HepG2 (cell line): ENCODE data around the gene KIF2C. TPM values are rescaled to one million over a fixed set of nuclear protein-coding genes. Genes with fewer than 3 reads are reported as not detected.

Experiments used
- BORCS8-MEF2B ChIP-seq: sonication (generic); formaldehyde crosslinking; IDR thresholded peaks from 2 replicates; pipeline ENCODE4 v1.8.0; 2022; ENCODE audit warnings: mild to moderate bottlenecking, missing genetic modification reagents
- CCAR2 ChIP-seq: fragments of 200-400 bp; formaldehyde crosslinking; optimal IDR thresholded peaks from 2 replicates; pipeline ENCODE3; 2018; ENCODE audit warnings: low read depth, mild to moderate bottlenecking, low read length, moderate library complexity
- CEBPB ChIP-seq: IDR thresholded peaks from 2 replicates; pipeline ENCODE4 v1.6.1; 2011; ENCODE audit warnings: low read depth, low read length, improper control_type of control experiment, borderline replicate concordance
- CHD2 ChIP-seq: IDR thresholded peaks from 2 replicates; pipeline ENCODE4 v1.6.1; 2011; ENCODE audit warnings: low read depth, low read length, improper control_type of control experiment
- ELF3 ChIP-seq: IDR thresholded peaks from 2 replicates; pipeline ENCODE4 v1.6.1; 2016; ENCODE audit warnings: missing genetic modification reagents, missing compliant biosample characterization
- HDAC1 ChIP-seq: sonication (generic); formaldehyde crosslinking; IDR thresholded peaks from 2 replicates; pipeline ENCODE4 v1.5.1; 2020; ENCODE audit warnings: mild to moderate bottlenecking, missing genetic modification reagents
- HNRNPLL ChIP-seq: fragments of 200-400 bp; formaldehyde crosslinking; IDR thresholded peaks from 2 replicates; pipeline ENCODE4 v1.6.1; 2017; ENCODE audit warnings: mild to moderate bottlenecking, low read depth, low read length; ENCODE audit not compliant: poor library complexity, severe bottlenecking
- KDM2A ChIP-seq: sonication (generic); formaldehyde crosslinking; IDR thresholded peaks from 2 replicates; pipeline ENCODE4 v1.4.0; 2020; ENCODE audit warnings: low read depth, missing genetic modification reagents, borderline replicate concordance
- KLF16 ChIP-seq, 2 experiments: sonication (generic) in 1 of 2; formaldehyde crosslinking in 1 of 2; IDR thresholded peaks; 2 replicates each; pipeline versions ENCODE4 v1.6.1 to v1.8.0; 2016 to 2023; ENCODE audit warnings: missing genetic modification reagents in 2 of 2, missing compliant biosample characterization in 1 of 2
- REXO4 ChIP-seq: sonication (generic); formaldehyde crosslinking; IDR thresholded peaks from 2 replicates; pipeline ENCODE4 v1.8.0; 2022; ENCODE audit warnings: missing genetic modification reagents, mild to moderate bottlenecking, borderline replicate concordance
- RFX3 ChIP-seq: IDR thresholded peaks from 2 replicates; pipeline ENCODE4 v1.6.1; 2016; ENCODE audit warnings: missing biosample characterization, missing genetic modification reagents
- TAF15 ChIP-seq: fragments of 200-400 bp; formaldehyde crosslinking; IDR thresholded peaks from one replicate; pipeline ENCODE4 v1.6.1; 2018; ENCODE audit warnings: mild to moderate bottlenecking, low read depth, low read length; ENCODE audit not compliant: poor library complexity, severe bottlenecking
- TP53 ChIP-seq: sonication (generic); formaldehyde crosslinking; conservative IDR thresholded peaks from 2 replicates; pipeline ENCODE4 v1.4.0; 2020; ENCODE audit warnings: missing genetic modification reagents
- ZEB1 ChIP-seq: IDR thresholded peaks from 2 replicates; pipeline ENCODE4 v1.6.1; 2012; ENCODE audit warnings: mild to moderate bottlenecking, low read depth, inconsistent platforms; ENCODE audit not compliant: insufficient replicate concordance
- ZNF253 ChIP-seq: sonication (generic); formaldehyde crosslinking; IDR thresholded peaks from 2 replicates; pipeline ENCODE4 v1.8.0; 2022; ENCODE audit warnings: mild to moderate bottlenecking, missing genetic modification reagents, borderline replicate concordance
- ZNF562 ChIP-seq: sonication (generic); formaldehyde crosslinking; IDR thresholded peaks from 2 replicates; pipeline ENCODE4 v1.8.0; 2022; ENCODE audit warnings: missing genetic modification reagents, borderline replicate concordance
- ZNF629 ChIP-seq: sonication (generic); formaldehyde crosslinking; conservative IDR thresholded peaks from 2 replicates; pipeline ENCODE4 v1.5.0; 2020; ENCODE audit warnings: missing genetic modification reagents
- ZNF816 ChIP-seq: sonication (generic); formaldehyde crosslinking; IDR thresholded peaks from 2 replicates; pipeline ENCODE4 v1.8.0; 2022; ENCODE audit warnings: missing genetic modification reagents, mild to moderate bottlenecking, borderline replicate concordance
- polyA plus RNA-seq, 8 experiments: library from polyadenylated mRNA; depleted of rRNA in 3 of 8; stranded (reverse) in 7 of 8; unstranded in 1 of 8; fragments of >200 nt; fragmentation: Illumina TruSeq in 4 of 8; extraction: Trizol in 4 of 8; gene quantifications; 2 replicates each; pipeline versions ENCODE4 v1.2.1 to v1.2.3, GENCODE V29; 2011 to 2016; ENCODE audit warnings: low read depth in 4 of 8, missing spikeins in 1 of 8, mixed read lengths in 1 of 8; ENCODE audit not compliant: insufficient read depth in 1 of 8
- total RNA-seq, 5 experiments: library from RNA; depleted of rRNA; stranded (reverse); fragments of >200 nt; fragmentation: Illumina TruSeq; extraction: Trizol; gene quantifications; 2 replicates each; pipeline ENCODE4 v1.2.3, GENCODE V29; 2016; ENCODE audit warnings: low read depth in 1 of 5
- TF ChIP-seq, protein P1 (sequence below): fragments of 450-650 bp; IDR thresholded peaks from 2 replicates; pipeline ENCODE4 v1.6.1; 2017
- TF ChIP-seq, protein P2 (sequence below): sonication (generic); formaldehyde crosslinking; IDR thresholded peaks from 2 replicates; pipeline ENCODE4 v1.8.0; 2022; ENCODE audit warnings: mild to moderate bottlenecking, missing genetic modification reagents; ENCODE audit not compliant: insufficient replicate concordance
- TF ChIP-seq, protein P3 (sequence below): sonication (generic); formaldehyde crosslinking; IDR thresholded peaks from 2 replicates; pipeline ENCODE4 v1.5.0; 2020; ENCODE audit warnings: missing genetic modification reagents, mild to moderate bottlenecking, borderline replicate concordance
- TF ChIP-seq, protein P4 (sequence below): sonication (generic); formaldehyde crosslinking; conservative IDR thresholded peaks from 2 replicates; pipeline ENCODE4 v1.8.0; 2022; ENCODE audit warnings: mild to moderate bottlenecking, moderate library complexity, missing genetic modification reagents

The KIF2C gene
- total and polyA plus RNA-seq, 2 of the 13 experiments (the other 11 are each of a cell fraction or from before 2014, with no cell fraction given), result 29.7 to 53.7 TPM

DNA sequence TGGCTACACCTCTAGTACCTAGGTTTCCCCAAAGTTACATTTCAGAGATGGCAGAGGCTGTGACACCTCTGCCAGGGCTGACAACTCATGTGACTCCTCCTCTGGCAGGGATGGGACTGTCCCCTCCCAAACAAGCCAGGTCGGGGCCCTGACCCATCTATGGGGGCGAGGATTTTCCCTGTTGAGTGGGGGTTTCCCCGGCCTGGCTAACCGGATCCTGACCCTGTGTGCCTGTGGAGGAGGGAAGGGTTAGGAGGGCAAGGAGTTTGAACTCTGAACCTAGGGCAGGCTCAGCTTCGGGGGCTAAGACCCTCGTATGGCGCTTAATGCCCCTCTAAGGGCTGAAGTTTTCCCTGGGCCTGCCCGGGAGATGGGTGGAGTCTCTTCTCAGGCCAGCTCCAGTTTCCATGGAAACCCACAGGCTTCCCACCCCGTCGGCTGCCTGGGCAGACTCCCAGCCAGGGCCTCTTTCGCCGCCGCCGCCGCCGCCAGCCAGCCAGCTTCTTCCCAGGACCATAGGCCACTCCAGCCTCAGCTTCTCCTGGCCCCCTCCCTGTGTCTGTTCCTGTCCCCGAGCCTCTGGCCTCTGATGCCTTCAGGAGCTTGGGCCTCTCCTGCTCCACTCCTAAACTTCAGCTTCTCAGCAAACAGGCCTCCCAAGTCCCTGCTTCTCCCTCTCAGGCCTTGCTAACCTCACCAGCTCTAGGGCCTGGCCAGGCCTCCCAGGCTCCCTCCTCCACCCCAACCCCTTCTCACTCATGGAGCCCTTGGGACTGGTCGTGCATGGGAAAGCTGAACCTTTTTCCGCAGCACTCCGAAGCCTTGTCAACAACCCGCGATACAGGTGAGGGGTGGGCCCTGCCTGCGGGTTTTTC is 68.7 kb downstream of the KIF2C start, which contains the start of gene BTBD19 (continued):
- TF ChIP-seq, protein P1, sequence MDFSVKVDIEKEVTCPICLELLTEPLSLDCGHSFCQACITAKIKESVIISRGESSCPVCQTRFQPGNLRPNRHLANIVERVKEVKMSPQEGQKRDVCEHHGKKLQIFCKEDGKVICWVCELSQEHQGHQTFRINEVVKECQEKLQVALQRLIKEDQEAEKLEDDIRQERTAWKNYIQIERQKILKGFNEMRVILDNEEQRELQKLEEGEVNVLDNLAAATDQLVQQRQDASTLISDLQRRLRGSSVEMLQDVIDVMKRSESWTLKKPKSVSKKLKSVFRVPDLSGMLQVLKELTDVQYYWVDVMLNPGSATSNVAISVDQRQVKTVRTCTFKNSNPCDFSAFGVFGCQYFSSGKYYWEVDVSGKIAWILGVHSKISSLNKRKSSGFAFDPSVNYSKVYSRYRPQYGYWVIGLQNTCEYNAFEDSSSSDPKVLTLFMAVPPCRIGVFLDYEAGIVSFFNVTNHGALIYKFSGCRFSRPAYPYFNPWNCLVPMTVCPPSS, result no peak
- TF ChIP-seq, protein P2, sequence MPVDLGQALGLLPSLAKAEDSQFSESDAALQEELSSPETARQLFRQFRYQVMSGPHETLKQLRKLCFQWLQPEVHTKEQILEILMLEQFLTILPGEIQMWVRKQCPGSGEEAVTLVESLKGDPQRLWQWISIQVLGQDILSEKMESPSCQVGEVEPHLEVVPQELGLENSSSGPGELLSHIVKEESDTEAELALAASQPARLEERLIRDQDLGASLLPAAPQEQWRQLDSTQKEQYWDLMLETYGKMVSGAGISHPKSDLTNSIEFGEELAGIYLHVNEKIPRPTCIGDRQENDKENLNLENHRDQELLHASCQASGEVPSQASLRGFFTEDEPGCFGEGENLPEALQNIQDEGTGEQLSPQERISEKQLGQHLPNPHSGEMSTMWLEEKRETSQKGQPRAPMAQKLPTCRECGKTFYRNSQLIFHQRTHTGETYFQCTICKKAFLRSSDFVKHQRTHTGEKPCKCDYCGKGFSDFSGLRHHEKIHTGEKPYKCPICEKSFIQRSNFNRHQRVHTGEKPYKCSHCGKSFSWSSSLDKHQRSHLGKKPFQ, result no peak
- TF ChIP-seq ZNF629, result peak; percentile 26; the same call in 1 of the 2 replicates
- no peak for TF ChIP-seq ZNF253 (CRISPR knock-in tag)
- no peak for TF ChIP-seq HNRNPLL
- TF ChIP-seq CCAR2, result no peak
- TF ChIP-seq REXO4 (CRISPR knock-in tag), result no peak
- TF ChIP-seq CEBPB, result no peak
- peak; percentile 77 for TF ChIP-seq RFX3 (CRISPR knock-in tag)
- no peak for TF ChIP-seq ZNF816 (CRISPR knock-in tag)
- peak; percentile 45 for TF ChIP-seq ZEB1
- no peak for TF ChIP-seq ELF3 (CRISPR knock-in tag)
- peak; percentile 0; the same call in 1 of the 2 replicates for TF ChIP-seq KDM2A (CRISPR knock-in tag)
- TF ChIP-seq, protein P3, sequence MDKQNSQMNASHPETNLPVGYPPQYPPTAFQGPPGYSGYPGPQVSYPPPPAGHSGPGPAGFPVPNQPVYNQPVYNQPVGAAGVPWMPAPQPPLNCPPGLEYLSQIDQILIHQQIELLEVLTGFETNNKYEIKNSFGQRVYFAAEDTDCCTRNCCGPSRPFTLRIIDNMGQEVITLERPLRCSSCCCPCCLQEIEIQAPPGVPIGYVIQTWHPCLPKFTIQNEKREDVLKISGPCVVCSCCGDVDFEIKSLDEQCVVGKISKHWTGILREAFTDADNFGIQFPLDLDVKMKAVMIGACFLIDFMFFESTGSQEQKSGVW (CRISPR knock-in tag), result no peak
- TF ChIP-seq CHD2, result no peak
- TF ChIP-seq HDAC1 (CRISPR knock-in tag), result no peak; the same call in 1 of the 2 replicates
- no peak; the same call in none of the 2 replicates for TF ChIP-seq BORCS8-MEF2B (CRISPR knock-in tag)
- no peak for TF ChIP-seq KLF16 (CRISPR knock-in tag; IDR thresholded peaks at IDR 0.05)
- TF ChIP-seq, protein P4, sequence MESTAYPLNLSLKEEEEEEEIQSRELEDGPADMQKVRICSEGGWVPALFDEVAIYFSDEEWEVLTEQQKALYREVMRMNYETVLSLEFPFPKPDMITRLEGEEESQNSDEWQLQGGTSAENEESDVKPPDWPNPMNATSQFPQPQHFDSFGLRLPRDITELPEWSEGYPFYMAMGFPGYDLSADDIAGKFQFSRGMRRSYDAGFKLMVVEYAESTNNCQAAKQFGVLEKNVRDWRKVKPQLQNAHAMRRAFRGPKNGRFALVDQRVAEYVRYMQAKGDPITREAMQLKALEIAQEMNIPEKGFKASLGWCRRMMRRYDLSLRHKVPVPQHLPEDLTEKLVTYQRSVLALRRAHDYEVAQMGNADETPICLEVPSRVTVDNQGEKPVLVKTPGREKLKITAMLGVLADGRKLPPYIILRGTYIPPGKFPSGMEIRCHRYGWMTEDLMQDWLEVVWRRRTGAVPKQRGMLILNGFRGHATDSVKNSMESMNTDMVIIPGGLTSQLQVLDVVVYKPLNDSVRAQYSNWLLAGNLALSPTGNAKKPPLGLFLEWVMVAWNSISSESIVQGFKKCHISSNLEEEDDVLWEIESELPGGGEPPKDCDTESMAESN (CRISPR knock-in tag), result no peak; the same call in 1 of the 2 replicates
- no peak for TF ChIP-seq TP53 (CRISPR knock-in tag)
- no peak for TF ChIP-seq ZNF562 (CRISPR knock-in tag)
- TF ChIP-seq TAF15, result no peak
